ENCODE results near the gene HPF1.

DNA sequence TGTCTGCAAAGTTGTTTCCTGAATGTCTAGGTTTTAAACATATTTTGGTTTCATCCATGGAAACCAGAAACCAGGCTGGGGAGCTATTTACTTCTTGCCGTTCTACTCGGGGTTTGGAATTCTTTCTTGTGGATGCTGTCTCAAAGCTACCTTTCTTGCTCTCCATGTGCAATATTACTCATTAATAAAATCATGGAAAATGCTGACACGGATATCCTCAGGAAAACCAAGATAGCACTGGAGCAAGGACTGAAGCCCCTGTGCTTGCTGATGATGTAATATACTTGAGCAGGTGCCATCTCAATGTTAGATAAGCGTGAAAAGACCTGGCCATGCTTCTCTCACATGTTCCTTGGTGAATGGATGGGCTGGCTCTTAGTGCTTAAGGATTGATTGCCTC lies 41.5 kb upstream of the HPF1 start:
- TF ChIP-seq, protein P1, sequence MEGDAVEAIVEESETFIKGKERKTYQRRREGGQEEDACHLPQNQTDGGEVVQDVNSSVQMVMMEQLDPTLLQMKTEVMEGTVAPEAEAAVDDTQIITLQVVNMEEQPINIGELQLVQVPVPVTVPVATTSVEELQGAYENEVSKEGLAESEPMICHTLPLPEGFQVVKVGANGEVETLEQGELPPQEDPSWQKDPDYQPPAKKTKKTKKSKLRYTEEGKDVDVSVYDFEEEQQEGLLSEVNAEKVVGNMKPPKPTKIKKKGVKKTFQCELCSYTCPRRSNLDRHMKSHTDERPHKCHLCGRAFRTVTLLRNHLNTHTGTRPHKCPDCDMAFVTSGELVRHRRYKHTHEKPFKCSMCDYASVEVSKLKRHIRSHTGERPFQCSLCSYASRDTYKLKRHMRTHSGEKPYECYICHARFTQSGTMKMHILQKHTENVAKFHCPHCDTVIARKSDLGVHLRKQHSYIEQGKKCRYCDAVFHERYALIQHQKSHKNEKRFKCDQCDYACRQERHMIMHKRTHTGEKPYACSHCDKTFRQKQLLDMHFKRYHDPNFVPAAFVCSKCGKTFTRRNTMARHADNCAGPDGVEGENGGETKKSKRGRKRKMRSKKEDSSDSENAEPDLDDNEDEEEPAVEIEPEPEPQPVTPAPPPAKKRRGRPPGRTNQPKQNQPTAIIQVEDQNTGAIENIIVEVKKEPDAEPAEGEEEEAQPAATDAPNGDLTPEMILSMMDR (IDR thresholded peaks at IDR 0.05), result no peak
- TF ChIP-seq YY1 (IDR thresholded peaks at IDR 0.05; ENCODE audit: low read depth), result no peak

All from SK-N-SH (cell line).